Epithelial cell of esophagus (primary cell): ENCODE results near the gene CTU1.

Experiments
- DNase-seq: peaks from one replicate; pipeline ENCODE4 v3.0.0; 2010; ENCODE audit warnings: low read depth
- H3K4me3 ChIP-seq: 2 replicates; pipeline ENCODE4 v1.5.1; 2011; ENCODE audit warnings: mild to moderate bottlenecking, low read length, control low read depth
- TF ChIP-seq, protein P1 (sequence below): IDR thresholded peaks from 2 replicates; pipeline ENCODE4 v1.5.1; 2011; ENCODE audit warnings: low read depth, mild to moderate bottlenecking, low read length, control low read depth, inconsistent platforms; ENCODE audit not compliant: insufficient read depth; ENCODE audit errors: missing control alignments

Gene CTU1

DNA sequence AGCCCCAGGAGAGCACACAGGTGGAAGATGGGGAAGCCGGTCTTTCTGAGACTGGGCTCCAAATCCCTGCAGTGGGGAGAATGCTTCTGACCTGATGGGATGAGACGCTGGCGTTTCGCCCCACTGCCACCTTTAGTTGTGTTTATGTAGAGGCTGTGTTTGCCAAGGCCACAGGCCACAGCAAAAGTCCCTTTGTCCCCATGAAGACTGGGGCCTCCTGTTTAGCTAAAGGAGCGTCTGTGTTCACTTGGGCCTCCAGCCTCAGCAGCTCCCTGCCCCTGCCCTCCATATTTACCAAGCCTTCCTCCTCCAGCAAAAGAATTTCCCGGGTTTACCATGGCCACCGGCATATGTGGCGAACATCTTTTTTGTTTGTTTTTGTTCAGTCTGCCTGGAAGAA lies 15.1 kb downstream of the CTU1 start:
- H3K4me3 ChIP-seq, result no peak overlapping the region
- TF ChIP-seq, protein P1, sequence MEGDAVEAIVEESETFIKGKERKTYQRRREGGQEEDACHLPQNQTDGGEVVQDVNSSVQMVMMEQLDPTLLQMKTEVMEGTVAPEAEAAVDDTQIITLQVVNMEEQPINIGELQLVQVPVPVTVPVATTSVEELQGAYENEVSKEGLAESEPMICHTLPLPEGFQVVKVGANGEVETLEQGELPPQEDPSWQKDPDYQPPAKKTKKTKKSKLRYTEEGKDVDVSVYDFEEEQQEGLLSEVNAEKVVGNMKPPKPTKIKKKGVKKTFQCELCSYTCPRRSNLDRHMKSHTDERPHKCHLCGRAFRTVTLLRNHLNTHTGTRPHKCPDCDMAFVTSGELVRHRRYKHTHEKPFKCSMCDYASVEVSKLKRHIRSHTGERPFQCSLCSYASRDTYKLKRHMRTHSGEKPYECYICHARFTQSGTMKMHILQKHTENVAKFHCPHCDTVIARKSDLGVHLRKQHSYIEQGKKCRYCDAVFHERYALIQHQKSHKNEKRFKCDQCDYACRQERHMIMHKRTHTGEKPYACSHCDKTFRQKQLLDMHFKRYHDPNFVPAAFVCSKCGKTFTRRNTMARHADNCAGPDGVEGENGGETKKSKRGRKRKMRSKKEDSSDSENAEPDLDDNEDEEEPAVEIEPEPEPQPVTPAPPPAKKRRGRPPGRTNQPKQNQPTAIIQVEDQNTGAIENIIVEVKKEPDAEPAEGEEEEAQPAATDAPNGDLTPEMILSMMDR, result no peak
- DNase-seq, result no peak

DNA sequence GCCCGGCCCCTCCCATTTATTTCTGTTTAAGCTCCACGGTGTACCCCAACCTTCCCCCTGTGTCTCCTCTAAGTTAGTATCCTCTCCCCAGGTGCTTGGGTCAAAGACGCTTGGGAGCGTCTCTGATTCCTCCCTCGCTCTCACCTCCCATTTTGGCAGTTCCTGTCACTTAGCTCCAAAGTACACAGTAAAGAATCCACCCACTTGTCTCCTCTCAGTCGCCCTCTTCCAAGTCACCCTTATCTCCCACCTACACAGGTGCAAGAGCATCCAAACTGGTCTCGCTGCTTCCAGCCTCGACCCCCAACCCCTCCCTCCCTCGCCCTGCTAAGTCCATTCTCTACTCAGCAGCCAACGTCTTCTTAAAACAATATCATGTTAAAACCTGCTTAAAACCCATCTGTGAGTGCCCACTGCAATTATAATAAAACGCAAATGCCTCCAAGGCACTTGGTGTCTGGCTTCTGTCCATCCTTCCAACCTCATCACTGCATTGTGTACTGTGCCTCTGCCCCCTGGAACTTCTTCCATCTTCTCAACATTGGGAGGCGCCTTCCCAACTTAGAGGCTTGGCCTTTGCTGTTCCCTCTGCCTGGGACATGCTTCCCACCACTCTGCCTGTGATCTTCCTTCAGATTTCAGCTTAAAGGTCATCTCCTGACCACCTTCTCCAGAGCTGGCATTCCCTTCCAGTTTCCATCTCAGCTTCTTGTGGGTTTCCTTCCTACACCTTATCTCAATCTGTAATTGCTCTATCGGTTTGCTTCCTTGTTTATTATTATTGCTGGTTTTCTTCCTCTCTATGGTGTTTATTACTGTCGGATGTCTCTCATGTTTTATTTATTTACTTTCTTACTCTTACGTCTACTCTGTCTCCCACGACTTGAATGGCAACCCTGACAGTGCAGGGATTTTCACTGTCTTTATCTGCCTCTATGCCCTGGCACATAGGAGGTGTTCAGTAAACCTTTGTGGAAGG lies 16.0 kb downstream of the CTU1 start:
- DNase-seq, result no peak
- TF ChIP-seq, protein P1, result no peak
- no peak overlapping the region for H3K4me3 ChIP-seq

DNA sequence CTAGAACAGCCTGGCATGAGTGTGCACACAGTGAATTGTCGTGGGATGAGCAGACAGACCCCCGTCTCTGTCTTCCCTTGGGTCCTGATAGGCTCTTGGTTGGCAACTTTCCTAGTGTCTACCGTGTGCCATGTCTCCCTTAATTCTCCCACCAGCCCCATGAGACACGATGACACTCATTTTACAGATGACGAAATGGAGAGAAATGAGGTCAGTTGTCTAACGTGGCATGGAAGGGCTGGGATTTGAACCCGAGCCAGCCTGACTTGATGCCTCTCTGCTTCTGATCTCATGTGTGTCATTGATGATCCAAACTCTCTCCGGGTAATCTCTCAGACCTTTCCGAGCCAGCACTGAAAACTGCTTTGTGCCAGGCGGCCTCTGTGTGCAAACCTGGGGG lies 17.1 kb downstream of the CTU1 start:
- TF ChIP-seq, protein P1, result no peak
- H3K4me3 ChIP-seq, result no peak overlapping the region
- DNase-seq, result no peak

DNA sequence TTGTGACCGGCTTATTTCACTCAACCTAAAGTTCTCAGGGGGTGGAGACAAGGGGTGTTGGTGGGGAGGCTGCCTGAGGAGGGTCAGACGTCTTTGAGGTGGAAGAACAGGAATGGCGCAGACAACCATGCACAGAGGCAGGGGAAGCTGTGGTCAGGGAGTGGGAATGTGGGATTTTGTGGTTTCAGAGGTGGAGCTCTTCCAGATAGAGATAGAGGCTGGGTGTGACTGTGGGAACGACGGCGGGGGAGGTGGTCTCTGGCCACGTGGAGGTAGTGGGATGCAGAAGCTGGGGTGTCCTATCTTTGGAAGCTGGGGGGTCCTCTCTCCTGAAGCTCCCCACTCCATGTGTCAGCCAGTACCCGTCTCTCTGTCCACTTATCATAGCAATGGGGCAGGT lies 17.7 kb downstream of the CTU1 start:
- TF ChIP-seq, protein P1, result no peak
- H3K4me3 ChIP-seq, result no peak overlapping the region
- no peak for DNase-seq

DNA sequence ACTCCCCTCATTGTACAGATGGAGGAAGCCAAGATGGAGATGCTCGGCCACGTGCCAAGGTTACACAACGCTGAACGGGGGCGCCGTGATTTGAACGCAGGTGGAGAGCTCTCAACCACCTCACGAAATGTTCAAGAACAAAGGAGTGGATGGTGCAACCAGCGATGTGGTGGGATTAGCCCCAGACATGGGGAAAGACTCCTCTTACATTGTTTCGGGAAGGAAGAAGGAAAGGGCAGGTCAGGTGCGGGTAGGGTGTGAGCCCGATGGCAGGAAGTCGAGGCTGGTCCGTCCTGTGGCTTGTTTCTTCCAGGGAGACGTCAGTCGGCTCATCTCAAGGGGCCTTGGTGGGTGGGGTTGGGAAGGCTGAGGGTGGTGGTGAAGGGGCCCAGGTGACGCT lies 18.4 kb downstream of the CTU1 start:
- H3K4me3 ChIP-seq, result no peak overlapping the region
- TF ChIP-seq, protein P1, result no peak
- no peak for DNase-seq

DNA sequence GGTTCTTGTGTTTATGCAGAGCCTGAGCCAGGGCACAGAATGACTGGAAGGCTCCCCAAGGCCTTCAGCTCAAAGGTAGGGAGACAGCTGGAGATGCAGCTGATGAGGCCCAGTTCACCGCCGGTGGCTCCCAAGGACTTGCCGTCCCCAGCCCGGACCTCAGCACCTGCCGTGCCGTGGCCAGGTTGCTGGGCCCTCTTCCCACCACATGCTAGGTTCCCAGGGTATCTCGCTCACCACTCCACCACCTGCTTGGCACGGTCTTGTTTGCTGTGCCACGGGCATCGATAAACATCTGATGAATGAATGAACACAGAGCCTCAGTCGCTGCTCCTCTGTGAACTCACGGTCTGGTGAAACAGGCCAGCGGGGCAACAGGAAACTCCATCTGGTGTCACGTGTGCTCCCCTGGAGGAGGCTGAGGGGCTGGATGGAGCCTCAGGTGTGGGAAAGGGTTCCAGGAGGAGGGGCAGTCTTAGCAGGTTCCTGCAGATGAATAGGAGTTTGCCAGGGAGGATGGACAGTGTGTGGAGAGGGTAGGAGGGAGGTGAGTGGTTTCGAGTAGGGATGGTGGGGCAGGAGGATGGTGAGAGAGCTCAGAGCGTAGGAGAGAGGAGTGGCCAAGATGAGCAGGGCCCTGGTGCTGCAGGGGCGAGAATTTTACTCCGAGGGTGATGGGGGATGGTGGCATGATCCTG lies 21.9 kb downstream of the CTU1 start:
- no peak overlapping the region for H3K4me3 ChIP-seq
- TF ChIP-seq, protein P1, result no peak
- no peak for DNase-seq
